Stimulated activated CD8-positive, alpha-beta memory T cell treated with anti-CD3 and anti-CD28 coated beads, Interleukin-15, amount 100 ng/mL, for 48 hours (primary cell): ENCODE measurements around the gene GRK5.
A peak's percentile ranks its signal among the peaks of the same experiment; 100 is the strongest.

Experiments
- DNase-seq, 2 donors: peaks; one replicate each; pipeline ENCODE4 v3.0.0-alpha.2; 2020; ENCODE audit warnings: low read depth in 2 of 2

The GRK5 gene

GRCh38 chr10:119297207-119297968 lies 90.0 kb downstream of the GRK5 start:
- no peak for DNase-seq

GRCh38 chr10:119298810-119299209 lies 91.4 kb downstream of the GRK5 start:
- no peak for DNase-seq

GRCh38 chr10:119299531-119299930 lies 92.2 kb downstream of the GRK5 start:
- no peak for DNase-seq

GRCh38 chr10:119301397-119301796 lies 94.0 kb downstream of the GRK5 start:
- DNase-seq: peak; percentile 57 to 64

GRCh38 chr10:119302172-119302571 lies 94.8 kb downstream of the GRK5 start:
- DNase-seq: no peak

GRCh38 chr10:119302591-119303253 lies 95.4 kb downstream of the GRK5 start:
- no peak for DNase-seq

GRCh38 chr10:119303886-119304285 lies 96.5 kb downstream of the GRK5 start:
- DNase-seq: no peak

GRCh38 chr10:119304541-119304940 lies 97.2 kb downstream of the GRK5 start:
- no peak for DNase-seq

- peak; percentile 84 to 86 for DNase-seq
Observed at GRCh38 chr10:119305860-119306513, 98.6 kb downstream of the GRK5 start.

GRCh38 chr10:119306514-119306951 lies 99.2 kb downstream of the GRK5 start:
- peak; percentile 50 to 64 for DNase-seq

- no peak for DNase-seq
Observed at GRCh38 chr10:119306986-119307392, 99.6 kb downstream of the GRK5 start.

- no peak for DNase-seq
Observed at GRCh38 chr10:119308089-119308488, 100.7 kb downstream of the GRK5 start.

GRCh38 chr10:119308551-119309422 lies 101.4 kb downstream of the GRK5 start:
- DNase-seq: no peak

GRCh38 chr10:119309423-119309770 lies 102.0 kb downstream of the GRK5 start:
- no peak for DNase-seq

- DNase-seq: no peak
Observed at GRCh38 chr10:119310806-119311205, 103.4 kb downstream of the GRK5 start.

GRCh38 chr10:119312241-119312640 lies 104.9 kb downstream of the GRK5 start:
- no peak for DNase-seq

GRCh38 chr10:119313024-119313423 lies 105.7 kb downstream of the GRK5 start:
- no peak for DNase-seq

- peak; percentile 70 to 74 for DNase-seq
Observed at GRCh38 chr10:119313644-119314043, 106.3 kb downstream of the GRK5 start.

GRCh38 chr10:119314061-119314460 lies 106.7 kb downstream of the GRK5 start:
- no peak for DNase-seq

GRCh38 chr10:119314486-119314885 lies 107.1 kb downstream of the GRK5 start:
- no peak for DNase-seq

- DNase-seq: peak; percentile 76 to 82
Observed at GRCh38 chr10:119315128-119316001, 108.0 kb downstream of the GRK5 start.
